Activated CD4-positive, alpha-beta T cell treated with anti-CD3 and anti-CD28 coated beads, Interleukin-2, Interleukin-4, amounts not matched to agents 100 ng/mL and 50 ng/mL, durations not matched to agents 16 hours and 8 hours (primary cell): ENCODE data around the gene HSPB6.
A peak's percentile ranks its signal among the peaks of the same experiment; 100 is the strongest.

Source experiments
- DNase-seq: peaks from one replicate; pipeline ENCODE4 v3.0.0-alpha.2; 2020; ENCODE audit warnings: low spot score

HSPB6 gene

DNA sequence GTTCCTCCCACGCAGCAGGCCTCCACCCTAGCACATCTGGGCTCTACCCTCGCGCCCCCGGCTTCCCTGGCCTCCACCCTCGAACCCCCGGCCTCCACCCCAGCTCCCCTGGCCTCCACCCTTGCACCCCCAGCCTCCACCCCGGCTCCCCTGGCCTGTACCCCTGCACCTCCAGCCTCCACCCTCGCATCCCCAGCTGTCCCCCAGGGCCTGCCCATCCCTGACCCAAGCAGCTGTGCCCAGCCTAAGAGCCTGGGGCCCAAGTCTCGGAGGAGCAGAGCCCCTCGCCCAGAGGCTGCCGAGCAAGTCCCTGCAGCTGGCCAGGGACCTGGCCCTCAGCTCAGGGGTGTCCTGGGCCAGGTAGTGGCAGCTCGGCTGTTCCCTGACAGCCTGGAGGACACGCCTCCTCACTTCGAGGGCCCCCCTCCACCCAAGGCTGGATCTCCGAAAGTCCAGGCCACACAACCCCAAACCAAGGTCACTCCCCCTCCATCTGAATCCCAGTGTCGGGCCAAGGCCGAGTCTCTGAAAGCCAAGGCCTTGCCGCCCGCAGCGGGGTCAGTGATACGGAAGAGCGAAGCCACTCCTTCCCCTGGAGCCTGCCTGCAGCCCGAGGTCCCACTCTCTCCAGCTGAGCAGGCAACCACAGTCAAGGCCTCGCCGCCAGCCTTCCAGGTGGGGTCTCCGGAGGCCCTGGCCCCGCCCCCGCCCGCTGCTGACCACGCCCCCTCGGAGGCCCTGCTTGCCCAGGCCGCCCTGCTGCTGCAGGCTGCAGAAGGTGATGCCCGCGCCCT, 10.7 kb upstream of the HSPB6 start:
- no peak for DNase-seq

DNA sequence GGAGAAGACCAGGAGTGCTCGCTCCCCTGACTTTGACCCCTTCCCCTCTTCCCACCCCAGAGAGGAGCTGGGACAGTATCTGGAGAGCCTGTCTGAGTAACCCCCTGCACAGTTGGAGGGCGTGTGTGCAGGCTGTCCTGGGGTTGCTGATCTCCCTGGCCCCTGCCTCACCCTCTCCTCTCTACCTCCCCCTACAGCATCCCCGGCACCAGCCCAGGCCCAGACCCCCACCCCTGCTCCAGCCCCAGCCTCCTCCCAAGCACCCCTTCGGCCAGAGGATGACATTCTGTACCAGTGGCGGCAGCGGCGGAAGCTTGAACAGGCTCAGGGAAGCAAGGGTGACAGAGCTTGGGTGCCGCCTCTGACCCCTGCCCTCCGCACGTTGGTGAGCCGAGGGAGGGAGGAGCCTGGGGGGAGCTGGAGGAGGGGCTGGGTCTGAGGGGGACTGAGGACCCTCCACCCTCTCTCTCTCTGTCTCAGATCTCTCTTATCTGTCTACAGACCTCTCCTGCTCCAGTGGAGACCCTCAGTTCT, 9.8 kb upstream of the HSPB6 start:
- no peak for DNase-seq

DNA sequence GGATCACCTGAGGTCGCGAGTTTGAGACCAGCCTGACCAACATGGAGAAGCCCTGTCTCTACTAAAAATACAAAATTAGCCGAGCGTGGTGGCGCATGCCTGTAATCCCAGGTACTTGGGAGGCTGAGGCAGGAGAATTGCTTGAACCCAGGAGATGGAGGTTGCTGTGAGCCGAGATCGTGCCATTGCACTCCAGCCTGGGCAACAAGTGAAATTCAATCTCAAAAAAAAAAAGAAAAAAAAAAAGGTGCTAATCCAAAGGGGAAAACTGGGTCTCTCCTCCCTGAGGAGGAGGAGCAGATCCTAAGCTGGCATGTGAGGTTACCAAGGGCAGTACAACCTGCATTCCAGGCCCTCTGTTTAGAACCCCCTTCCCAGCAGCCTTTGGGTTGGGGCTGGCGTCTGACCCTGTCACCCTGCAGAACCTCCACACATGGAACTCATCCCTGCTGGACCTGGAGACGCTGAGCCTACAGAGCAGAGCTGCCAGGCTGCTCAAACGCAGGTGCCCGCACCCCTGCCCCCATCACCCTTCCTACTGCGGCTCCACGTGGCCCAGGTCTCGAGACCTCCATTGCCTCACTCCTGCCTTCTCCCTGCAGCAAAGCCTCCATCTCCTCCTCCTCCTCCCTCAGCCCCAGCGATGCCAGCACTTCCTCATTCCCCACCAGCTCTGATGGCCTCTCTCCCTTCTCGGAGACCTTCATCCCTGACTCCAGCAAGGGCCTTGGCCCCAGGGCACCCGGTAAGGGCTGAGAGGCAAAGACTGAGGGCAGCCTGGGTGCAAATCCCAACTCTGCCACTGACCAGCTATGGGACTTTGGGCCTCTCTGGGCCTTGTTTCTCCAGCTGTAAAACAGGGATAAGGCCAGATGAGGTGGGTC, 7.8 kb upstream of the HSPB6 start:
- no peak for DNase-seq

- DNase-seq: no peak
These were observed 4.0 kb upstream of the HSPB6 start for GRCh38 chr19:35760711-35761349.

- DNase-seq: no peak
These were observed 2.9 kb upstream of the HSPB6 start for GRCh38 chr19:35759697-35760096.

- peak; percentile 100 for DNase-seq
These were observed 1.1 kb upstream of the HSPB6 start, which contains the start of gene PROSER3 for GRCh38 chr19:35757749-35758608. Gene PROSER3, plus strand, starts transcription at chr19:35758176. Its CDS starts 40 bp downstream, at chr19:35758216.

- DNase-seq: no peak
These were observed 461 bp upstream of the HSPB6 start for GRCh38 chr19:35757231-35757748.

DNA sequence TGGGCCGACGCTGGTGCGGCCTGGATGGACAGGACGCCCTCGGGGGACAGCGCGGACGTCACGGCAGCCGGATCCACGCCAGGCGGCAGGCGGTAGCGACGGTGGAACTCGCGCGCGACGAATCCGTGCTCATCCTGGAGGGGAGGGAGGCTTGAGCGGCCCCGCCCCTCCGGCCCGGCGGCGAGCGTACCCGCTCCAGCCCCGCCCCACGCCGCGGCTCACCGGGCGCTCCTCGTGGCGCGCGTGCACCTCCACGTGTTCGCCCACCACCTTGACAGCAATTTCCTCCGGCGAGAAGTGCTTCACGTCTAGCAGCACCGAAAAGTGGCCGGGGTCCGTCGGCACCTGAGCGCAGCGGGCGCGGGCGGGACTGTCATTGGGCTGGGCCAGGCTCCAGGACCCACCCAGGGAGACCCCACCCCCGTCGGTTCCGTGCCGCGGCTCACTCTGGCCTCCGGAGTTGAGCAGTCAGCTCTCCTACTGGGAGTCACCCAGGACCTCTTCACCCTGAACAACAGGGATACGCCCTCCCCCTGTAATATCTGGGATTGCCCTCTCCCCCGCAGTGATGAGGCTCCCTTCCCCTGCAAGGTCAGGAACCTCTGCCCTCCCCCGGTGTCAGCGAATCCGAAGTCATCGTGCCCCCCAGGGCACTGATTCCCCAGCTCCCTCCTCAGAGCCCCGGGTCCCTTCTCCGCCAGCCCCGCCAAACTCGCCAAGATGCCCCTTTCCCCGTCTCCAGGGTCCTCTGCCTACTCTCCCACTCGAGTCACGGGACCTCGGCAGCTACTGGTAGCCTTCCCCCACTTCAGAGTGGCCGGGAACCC, 1.1 kb downstream of the HSPB6 start:
- peak; percentile 20 for DNase-seq

DNA sequence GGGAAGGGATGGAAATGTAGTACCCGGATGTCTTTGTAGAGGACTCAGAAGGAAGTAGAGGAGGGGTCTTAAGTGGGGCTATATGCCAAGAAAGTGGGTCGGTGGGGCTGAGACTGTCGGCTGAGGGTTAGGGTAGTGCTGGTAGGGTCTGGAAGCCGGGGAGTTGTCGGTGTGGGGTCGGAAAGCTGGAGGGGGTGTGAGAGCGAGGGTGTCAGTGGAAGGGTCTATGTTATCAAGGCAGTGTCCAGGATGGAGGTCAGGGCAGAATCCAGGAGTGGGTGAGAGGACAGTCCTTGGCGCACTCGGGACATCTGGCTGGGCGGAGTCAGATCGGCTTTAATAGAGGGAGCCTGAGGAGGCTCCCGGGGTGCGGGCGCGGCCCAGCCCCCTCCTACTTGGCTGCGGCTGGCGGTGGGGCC, 1.7 kb downstream of the HSPB6 start:
- DNase-seq: no peak

GRCh38 chr19:35754370-35755130, 2.3 kb downstream of the HSPB6 start:
- DNase-seq: no peak

DNA sequence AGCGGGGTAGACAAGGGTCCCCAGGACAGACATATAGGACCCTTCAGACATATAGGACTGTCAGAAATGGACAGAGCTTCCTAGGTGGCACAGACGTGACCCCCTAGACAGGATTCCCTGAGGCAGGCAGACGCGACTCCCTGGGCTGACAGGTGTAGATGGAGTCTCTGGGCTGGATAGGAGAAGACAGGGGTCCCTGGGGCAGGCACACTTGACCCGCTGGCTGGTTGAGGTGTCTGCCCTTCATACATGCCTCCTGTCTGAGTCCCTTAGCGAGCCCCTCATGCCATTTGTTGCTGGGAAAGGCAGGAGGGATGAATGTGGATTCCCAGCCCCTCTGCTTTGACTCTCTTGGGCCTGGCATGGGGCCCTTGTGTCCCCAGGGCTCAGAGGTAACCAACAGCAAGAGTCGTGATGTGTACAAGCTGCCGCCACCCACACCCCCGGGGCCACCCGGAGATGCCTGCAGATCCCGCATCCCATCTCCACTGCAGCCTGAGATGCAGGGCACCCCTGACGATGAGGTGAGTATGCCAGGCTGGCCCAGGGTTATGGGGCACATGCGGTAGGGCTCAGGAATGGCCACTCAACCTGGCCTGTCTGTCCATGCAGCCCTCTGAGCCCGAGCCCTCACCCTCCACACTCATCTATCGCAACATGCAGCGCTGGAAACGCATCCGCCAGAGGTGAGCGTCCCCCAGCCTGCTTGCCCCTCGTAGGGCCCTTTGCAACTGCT, 3.0 kb downstream of the HSPB6 start:
- DNase-seq: no peak

GRCh38 chr19:35752746-35753350, 4.0 kb downstream of the HSPB6 start:
- no peak for DNase-seq

GRCh38 chr19:35751839-35752745, 4.7 kb downstream of the HSPB6 start:
- DNase-seq: no peak

- DNase-seq: no peak
These were observed 6.7 kb downstream of the HSPB6 start for GRCh38 chr19:35750167-35750566.

- DNase-seq: peak; percentile 100
These were observed 8.5 kb downstream of the HSPB6 start, which contains the start of gene LIN37 for GRCh38 chr19:35748106-35749020. Gene LIN37, plus strand, starts transcription at chr19:35748576. Its CDS starts 149 bp downstream, at chr19:35748725.

- no peak for DNase-seq
These were observed 10.3 kb downstream of the HSPB6 start for GRCh38 chr19:35746531-35746930.
